ENCODE measurements around the gene GNAT3. TPM values are rescaled to one million over a fixed set of nuclear protein-coding genes. Genes with fewer than 3 reads are reported as not detected.

Gene GNAT3
- total RNA-seq, 4 donors from 2014 or later, result not detected

- ATAC-seq (ENCODE audit: low FRiP score) (no peak), DNase-seq (ENCODE audit: low spot score) (no peak)
- TF ChIP-seq CTCF (IDR thresholded peaks at IDR 0.05), result no peak
Measured at GRCh38 chr7:80493121-80493849, 18.6 kb downstream of the GNAT3 start.

DNA sequence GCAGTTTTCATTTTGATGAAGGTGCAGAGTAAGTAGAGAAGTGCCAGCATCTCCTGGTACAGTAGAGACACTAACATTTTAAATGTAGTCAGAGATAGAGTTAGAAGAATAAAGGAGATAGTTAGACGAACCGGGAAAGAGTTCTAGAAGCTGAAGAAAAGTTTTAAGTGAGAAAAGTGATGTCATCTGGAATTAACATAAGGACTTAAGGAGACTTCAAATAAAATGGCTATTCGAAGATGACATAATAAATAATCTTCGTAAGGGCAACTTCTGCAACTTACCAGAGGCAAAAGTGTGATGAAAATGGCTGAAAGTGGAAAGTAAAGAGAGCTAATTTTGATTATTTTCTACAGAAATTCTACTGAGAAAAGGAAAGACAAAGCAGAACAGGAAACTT, 20.4 kb downstream of the GNAT3 start:
- no peak for DNase-seq (ENCODE audit: low spot score)
- no peak for TF ChIP-seq CTCF (IDR thresholded peaks at IDR 0.05)
- ATAC-seq (ENCODE audit: low FRiP score), result no peak

GRCh38 chr7:80488851-80489370, 23.0 kb downstream of the GNAT3 start:
- TF ChIP-seq CTCF (IDR thresholded peaks at IDR 0.05), result no peak
- DNase-seq (ENCODE audit: low spot score) (no peak), ATAC-seq (ENCODE audit: low FRiP score) (no peak)

GRCh38 chr7:80488406-80488805, 23.5 kb downstream of the GNAT3 start:
- ATAC-seq (ENCODE audit: low FRiP score) (no peak), DNase-seq (ENCODE audit: low spot score) (no peak)
- TF ChIP-seq CTCF (IDR thresholded peaks at IDR 0.05), result no peak

GRCh38 chr7:80485721-80486120, 26.1 kb downstream of the GNAT3 start:
- no peak for TF ChIP-seq CTCF (IDR thresholded peaks at IDR 0.05)

DNA sequence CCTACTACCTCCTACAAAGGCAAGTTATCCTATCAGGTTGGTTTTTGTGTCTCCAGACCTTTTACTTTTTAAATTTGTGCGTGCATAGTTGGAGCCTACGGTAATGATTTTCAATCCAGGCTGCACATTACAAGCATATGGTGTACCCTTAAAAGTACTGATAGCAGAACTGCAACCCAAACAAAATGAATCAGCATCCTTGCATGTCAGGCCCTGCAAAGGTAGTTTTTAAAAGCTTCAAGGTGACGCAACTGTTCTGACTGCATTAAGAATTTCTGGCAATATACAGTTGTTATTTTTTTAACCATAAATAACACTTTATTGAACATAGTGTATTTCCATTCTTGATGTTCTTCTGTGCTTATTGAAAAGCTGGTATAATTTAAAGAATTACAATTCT, 28.9 kb downstream of the GNAT3 start:
- no peak for DNase-seq (ENCODE audit: low spot score)
- no peak for ATAC-seq (ENCODE audit: low FRiP score)
- no peak for TF ChIP-seq CTCF (IDR thresholded peaks at IDR 0.05)

More at GRCh38 chr7:80485721-80486120, 26.1 kb downstream of the GNAT3 start:
- ATAC-seq (ENCODE audit: low FRiP score) (no peak), DNase-seq (ENCODE audit: low spot score) (no peak)

Data from omental fat pad (tissue), 4 donors.